Measurements from ENCODE around the gene LHX1. TPM values are rescaled to one million over a fixed set of nuclear protein-coding genes. Genes with fewer than 3 reads are reported as not detected.
A peak's percentile ranks its signal among the peaks of the same experiment; 100 is the strongest.

LHX1 gene
- polyA plus RNA-seq, 1 donor (not counting 4 experiments of a cell fraction or from before 2014, with no cell fraction given): 0.35 TPM

DNA sequence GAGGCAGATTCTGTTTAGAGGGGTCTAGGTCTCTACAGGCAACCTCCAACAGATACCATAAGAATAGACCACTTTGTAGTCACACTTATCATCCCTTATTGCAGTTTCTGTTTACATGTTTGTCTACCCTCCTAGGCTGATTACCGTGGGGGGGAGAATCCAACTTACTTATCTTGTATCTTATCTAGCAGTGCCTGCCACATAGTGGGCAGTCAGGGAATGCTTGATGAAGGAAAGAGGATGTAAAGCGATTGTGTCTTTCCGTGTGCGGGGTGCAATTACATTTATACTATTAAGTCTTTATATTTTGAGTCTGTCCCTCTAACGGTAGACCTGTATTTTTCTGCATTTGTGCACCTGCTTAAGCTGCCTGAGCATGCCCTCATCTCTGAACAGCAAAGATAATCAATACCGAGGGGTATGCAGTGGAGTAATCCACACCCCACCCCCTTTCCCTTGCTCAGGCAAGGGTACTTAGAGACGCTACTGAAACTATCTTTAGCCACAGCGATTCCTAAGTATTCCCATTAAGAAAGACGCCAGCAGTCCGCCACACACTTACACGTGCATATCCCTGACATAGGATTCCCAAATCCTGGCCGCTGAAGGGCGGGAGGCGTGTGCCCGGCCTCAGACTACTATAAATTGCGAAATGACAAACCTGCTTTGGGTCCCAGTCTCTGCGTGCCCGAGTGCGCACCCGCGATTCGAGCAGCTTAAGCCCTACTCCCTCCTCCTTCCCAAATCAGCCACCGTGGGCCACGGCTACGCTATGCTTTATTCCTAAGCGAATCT lies 10.8 kb downstream of the LHX1 start:
- H3K4me3 ChIP-seq (ENCODE audit: control insufficient read depth in 2 of 3, extremely low read depth in 1 of 3, insufficient read depth in 2 of 3, low read depth in 1 of 3, low read length in 3 of 3): peak overlapping the region; percentile 91 to 98 (median 95)
- H2AFZ ChIP-seq (ENCODE audit: control insufficient read depth, low read length): peak overlapping the region; percentile 99
- TF ChIP-seq, protein P1, sequence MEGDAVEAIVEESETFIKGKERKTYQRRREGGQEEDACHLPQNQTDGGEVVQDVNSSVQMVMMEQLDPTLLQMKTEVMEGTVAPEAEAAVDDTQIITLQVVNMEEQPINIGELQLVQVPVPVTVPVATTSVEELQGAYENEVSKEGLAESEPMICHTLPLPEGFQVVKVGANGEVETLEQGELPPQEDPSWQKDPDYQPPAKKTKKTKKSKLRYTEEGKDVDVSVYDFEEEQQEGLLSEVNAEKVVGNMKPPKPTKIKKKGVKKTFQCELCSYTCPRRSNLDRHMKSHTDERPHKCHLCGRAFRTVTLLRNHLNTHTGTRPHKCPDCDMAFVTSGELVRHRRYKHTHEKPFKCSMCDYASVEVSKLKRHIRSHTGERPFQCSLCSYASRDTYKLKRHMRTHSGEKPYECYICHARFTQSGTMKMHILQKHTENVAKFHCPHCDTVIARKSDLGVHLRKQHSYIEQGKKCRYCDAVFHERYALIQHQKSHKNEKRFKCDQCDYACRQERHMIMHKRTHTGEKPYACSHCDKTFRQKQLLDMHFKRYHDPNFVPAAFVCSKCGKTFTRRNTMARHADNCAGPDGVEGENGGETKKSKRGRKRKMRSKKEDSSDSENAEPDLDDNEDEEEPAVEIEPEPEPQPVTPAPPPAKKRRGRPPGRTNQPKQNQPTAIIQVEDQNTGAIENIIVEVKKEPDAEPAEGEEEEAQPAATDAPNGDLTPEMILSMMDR (optimal IDR thresholded peaks at IDR 0.05 in 1 of 3, IDR thresholded peaks at IDR 0.05 in 1 of 3, conservative IDR thresholded peaks at IDR 0.05 in 1 of 3; ENCODE audit: extremely low read depth in 1 of 3, insufficient read depth in 2 of 3, low read length in 3 of 3): peak in 1 of 3 experiments; percentile 7
- TF ChIP-seq EZH2 (IDR thresholded peaks at IDR 0.05; ENCODE audit: low read length): peak; percentile 52
- H3K4me1 ChIP-seq (ENCODE audit: control insufficient read depth, extremely low read depth, insufficient read depth, low read length): peaks cover 20% of the 10 kb centered on the region
- H3K9me1 ChIP-seq (ENCODE audit: control insufficient read depth, extremely low read depth, insufficient read depth, low read length): peaks cover 6% of the 10 kb centered on the region
- peaks cover 2 to 7% of the 10 kb centered on the region in 2 experiments for H3K36me3 ChIP-seq (ENCODE audit: control insufficient read depth in 2 of 2, extremely low read depth in 1 of 2, insufficient read depth in 2 of 2, low read length in 2 of 2)
- H4K20me1 ChIP-seq (ENCODE audit: control insufficient read depth, extremely low read depth, insufficient read depth, low read length): peaks cover 2% of the 10 kb centered on the region
- peaks cover 37% of the 10 kb centered on the region for H3K79me2 ChIP-seq (ENCODE audit: control insufficient read depth, insufficient read depth, low read length)
- no peak for DNase-seq (ENCODE audit: low read depth, low spot score)
- no peaks in the 10 kb centered on the region for H3K9me3 ChIP-seq (ENCODE audit: control insufficient read depth, low read depth, low read length)
- H3K9ac ChIP-seq (ENCODE audit: control insufficient read depth, extremely low read depth, insufficient read depth, low read length): peak overlapping the region; percentile 94
- peaks cover 45% of the 10 kb centered on the region for H3K27me3 ChIP-seq (ENCODE audit: control insufficient read depth, extremely low read depth, insufficient read depth, low read length)
- H3K4me2 ChIP-seq (ENCODE audit: control insufficient read depth, extremely low read depth, insufficient read depth, low read depth, low read length): peak overlapping the region; percentile 99
- no peak overlapping the region for H3K27ac ChIP-seq (ENCODE audit: control insufficient read depth, insufficient read depth, low read length)
- FAIRE-seq: no peak
- dilution Hi-C loops (cut with MboI; ENCODE audit: extremely low pct_ligation_motif_present, low sequenced_read_pairs): no loop called here

DNA sequence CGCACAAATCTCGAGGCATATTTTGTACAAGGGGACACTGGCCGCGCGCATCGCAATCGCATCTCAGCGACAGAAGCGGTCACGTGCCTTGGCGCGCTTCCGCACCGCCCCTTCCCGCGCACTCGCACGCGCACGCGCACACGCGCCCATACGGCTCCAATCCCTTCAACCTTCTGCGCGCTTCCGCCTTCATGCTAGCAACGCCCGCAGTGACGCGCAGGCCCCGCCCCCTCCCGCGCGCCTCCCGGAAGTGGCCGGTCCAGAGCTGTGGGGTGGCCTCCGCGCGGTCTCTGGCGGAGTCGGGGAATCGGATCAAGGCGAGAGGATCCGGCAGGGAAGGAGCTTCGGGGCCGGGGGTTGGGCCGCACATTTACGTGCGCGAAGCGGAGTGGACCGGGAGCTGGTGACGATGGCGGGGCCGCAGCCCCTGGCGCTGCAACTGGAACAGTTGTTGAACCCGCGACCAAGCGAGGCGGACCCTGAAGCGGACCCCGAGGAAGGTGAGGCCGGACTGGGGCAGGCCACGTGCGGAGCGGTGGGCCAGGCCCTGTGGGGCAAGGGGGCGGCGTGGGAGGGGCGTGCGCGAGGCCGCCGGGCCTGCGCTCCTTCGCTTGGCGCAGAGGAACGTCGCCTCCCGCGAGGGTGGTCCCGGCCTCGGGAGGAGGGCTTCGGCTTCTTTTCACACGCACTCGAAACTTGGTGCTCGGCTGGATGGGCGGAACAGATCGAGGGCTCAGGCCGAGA lies 11.6 kb downstream of the LHX1 start, which contains the start of gene AATF:
TSS of gene AATF (plus strand) at position 238 of the 744 bp plus-strand sequence. CDS start at position 410, 172 bp downstream.
- Histone ChIP-seq H3K36me3 (ENCODE audit: control insufficient read depth in 2 of 2, extremely low read depth in 1 of 2, insufficient read depth in 2 of 2, low read length in 2 of 2) (peaks cover 2 to 14% of the 10 kb centered on the region in 2 experiments), H3K79me2 (ENCODE audit: control insufficient read depth, insufficient read depth, low read length) (peaks cover 40% of the 10 kb centered on the region)
- dilution Hi-C loops (cut with MboI; ENCODE audit: extremely low pct_ligation_motif_present, low sequenced_read_pairs): no loop called here

More for the DNA sequence above, 11.6 kb downstream of the LHX1 start, which contains the start of gene AATF:
- Histone ChIP-seq H3K4me1 (ENCODE audit: control insufficient read depth, extremely low read depth, insufficient read depth, low read length) (peaks cover 20% of the 10 kb centered on the region), H3K4me2 (ENCODE audit: control insufficient read depth, extremely low read depth, insufficient read depth, low read depth, low read length) (peak within 1 kb of the TSS; percentile 99), H3K27ac (ENCODE audit: control insufficient read depth, insufficient read depth, low read length) (peak within 1 kb of the TSS; percentile 85), H2AFZ (ENCODE audit: control insufficient read depth, low read length) (peak within 1 kb of the TSS; percentile 99), H3K9ac (ENCODE audit: control insufficient read depth, extremely low read depth, insufficient read depth, low read length) (peak within 1 kb of the TSS; percentile 94), H3K27me3 (ENCODE audit: control insufficient read depth, extremely low read depth, insufficient read depth, low read length) (peaks cover 37% of the 10 kb centered on the region), H3K9me1 (ENCODE audit: control insufficient read depth, extremely low read depth, insufficient read depth, low read length) (peaks cover 6% of the 10 kb centered on the region), H3K9me3 (ENCODE audit: control insufficient read depth, low read depth, low read length) (no peaks in the 10 kb centered on the region), H3K4me3 (ENCODE audit: control insufficient read depth in 2 of 3, extremely low read depth in 1 of 3, insufficient read depth in 2 of 3, low read depth in 1 of 3, low read length in 3 of 3) (peak within 1 kb of the TSS; percentile 91 to 98 (median 95)), H4K20me1 (ENCODE audit: control insufficient read depth, extremely low read depth, insufficient read depth, low read length) (peaks cover 3% of the 10 kb centered on the region)
- TF ChIP-seq EZH2 (IDR thresholded peaks at IDR 0.05; ENCODE audit: low read length): no peak
- TF ChIP-seq, protein P1 (optimal IDR thresholded peaks at IDR 0.05 in 1 of 3, IDR thresholded peaks at IDR 0.05 in 1 of 3, conservative IDR thresholded peaks at IDR 0.05 in 1 of 3; ENCODE audit: extremely low read depth in 1 of 3, insufficient read depth in 2 of 3, low read length in 3 of 3): no peak
- no peak for FAIRE-seq
- DNase-seq (ENCODE audit: low read depth, low spot score): peak; percentile 77
